ENCODE results near the gene SLC25A25. TPM values are rescaled to one million over a fixed set of nuclear protein-coding genes. Genes with fewer than 3 reads are reported as not detected.

Gene SLC25A25
- total RNA-seq, 4 donors from 2014 or later = 23.4 to 29.7 (median 27.2) TPM

DNA sequence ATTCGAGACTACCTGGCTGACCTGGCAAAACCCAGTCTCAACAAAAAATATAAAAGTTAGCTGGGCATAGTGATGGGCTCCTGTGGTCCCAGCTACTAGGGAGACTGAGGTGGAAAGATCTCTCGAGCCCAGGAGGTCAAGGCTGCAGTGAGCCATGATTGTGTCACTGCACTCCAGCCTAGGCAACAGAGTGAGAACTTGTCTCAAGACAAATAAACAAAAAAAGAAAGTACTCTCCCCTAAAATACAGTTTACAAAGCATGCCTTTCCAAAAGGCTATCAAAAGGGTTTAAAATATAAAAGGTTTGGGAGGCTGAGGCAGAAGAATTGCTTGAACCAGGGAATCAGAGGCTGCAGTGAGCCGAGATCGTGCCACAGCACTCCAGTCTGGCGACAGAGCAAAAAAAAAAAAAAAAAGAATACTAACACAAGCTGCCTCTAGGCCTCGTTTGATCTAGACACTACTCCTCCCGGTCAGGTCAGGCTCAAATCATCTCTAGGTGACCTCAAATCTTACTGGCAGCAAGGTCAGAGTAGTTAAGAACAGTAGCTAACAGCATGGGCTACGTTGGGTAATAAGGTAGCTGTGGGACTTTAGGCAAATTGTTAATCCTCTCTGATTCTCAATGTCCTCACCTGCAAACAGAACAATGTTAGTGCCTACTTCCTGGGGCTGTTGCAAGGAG lies 10.2 kb upstream of the SLC25A25 start:
- WGBS, 2 donors = 72 to 75% methylated on average over 8 of the region's 8 CpGs
- Histone ChIP-seq H3K9me3 (no peaks in the 10 kb centered on the region), H3K4me1 (peaks cover 0 to 58% (median 32%) of the 10 kb centered on the region in 4 donors), H3K36me3 (peaks cover 0 to 17% (median 0%) of the 10 kb centered on the region in 3 donors), H3K4me3 (no peak overlapping the region), H3K27ac (peak overlapping the region; percentile 80 to 97 (median 90)), H3K27me3 (no peaks in the 10 kb centered on the region)
- DNase-seq (ENCODE audit: low spot score in 2 of 2) = no peak
- TF ChIP-seq, protein P1, sequence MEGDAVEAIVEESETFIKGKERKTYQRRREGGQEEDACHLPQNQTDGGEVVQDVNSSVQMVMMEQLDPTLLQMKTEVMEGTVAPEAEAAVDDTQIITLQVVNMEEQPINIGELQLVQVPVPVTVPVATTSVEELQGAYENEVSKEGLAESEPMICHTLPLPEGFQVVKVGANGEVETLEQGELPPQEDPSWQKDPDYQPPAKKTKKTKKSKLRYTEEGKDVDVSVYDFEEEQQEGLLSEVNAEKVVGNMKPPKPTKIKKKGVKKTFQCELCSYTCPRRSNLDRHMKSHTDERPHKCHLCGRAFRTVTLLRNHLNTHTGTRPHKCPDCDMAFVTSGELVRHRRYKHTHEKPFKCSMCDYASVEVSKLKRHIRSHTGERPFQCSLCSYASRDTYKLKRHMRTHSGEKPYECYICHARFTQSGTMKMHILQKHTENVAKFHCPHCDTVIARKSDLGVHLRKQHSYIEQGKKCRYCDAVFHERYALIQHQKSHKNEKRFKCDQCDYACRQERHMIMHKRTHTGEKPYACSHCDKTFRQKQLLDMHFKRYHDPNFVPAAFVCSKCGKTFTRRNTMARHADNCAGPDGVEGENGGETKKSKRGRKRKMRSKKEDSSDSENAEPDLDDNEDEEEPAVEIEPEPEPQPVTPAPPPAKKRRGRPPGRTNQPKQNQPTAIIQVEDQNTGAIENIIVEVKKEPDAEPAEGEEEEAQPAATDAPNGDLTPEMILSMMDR (IDR thresholded peaks at IDR 0.05) = no peak
- TF ChIP-seq EP300 (IDR thresholded peaks at IDR 0.05) = no peak
- no peak for TF ChIP-seq POLR2A (IDR thresholded peaks at IDR 0.05)

- Histone ChIP-seq H3K27ac (peak overlapping the region in 2 of 4 donors; percentile 33 to 37), H3K4me1 (peaks cover 0 to 57% (median 33%) of the 10 kb centered on the region in 4 donors), H3K9me3 (no peaks in the 10 kb centered on the region), H3K4me3 (no peak overlapping the region), H3K27me3 (no peaks in the 10 kb centered on the region), H3K36me3 (peaks cover 0 to 27% (median 0%) of the 10 kb centered on the region in 3 donors)
- TF ChIP-seq EP300 (IDR thresholded peaks at IDR 0.05) (no peak), POLR2A (IDR thresholded peaks at IDR 0.05) (no peak)
- TF ChIP-seq, protein P1 (IDR thresholded peaks at IDR 0.05) = no peak
- no peak for DNase-seq (ENCODE audit: low spot score in 2 of 2)
- WGBS, 2 donors = 87 to 99% methylated on average over 6 of the region's 6 CpGs
Observed at GRCh38 chr9:128059365-128059983, 8.6 kb upstream of the SLC25A25 start.

DNA sequence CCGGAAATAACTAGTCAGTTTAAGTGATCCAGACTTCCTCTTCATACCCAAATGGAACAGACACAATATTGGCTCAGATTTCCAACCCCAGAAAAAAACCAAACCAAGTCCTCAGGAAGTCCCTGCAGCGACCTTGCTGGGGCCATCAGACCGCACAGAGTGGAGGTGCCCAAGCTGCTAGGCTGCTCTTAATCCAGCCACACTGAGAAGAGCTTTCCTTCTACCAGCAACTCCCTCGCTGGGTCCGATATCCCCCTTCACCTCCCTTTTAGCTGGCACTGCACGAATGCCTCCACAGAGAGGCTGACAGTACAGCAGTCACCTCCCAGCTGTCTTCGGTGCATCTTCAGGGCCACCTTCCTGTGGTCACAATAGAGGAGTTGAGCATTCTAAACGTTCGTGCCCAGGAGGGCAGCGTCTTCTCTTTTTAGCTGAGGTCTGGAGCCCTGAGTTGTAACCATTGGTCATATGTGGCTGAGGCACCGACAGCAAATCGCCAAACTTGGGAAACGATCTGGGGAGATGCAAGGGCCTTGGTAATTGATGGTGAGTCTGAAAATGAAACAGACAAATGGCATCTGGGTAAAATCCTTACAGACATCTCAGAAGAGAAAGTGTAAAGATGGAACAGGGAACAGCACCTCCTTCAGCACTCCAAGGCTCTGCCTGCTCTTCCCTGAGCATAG lies 6.6 kb upstream of the SLC25A25 start:
- TF ChIP-seq, protein P1 (IDR thresholded peaks at IDR 0.05) = no peak
- TF ChIP-seq EP300 (IDR thresholded peaks at IDR 0.05) = no peak
- no peak for TF ChIP-seq POLR2A (IDR thresholded peaks at IDR 0.05)
- WGBS, 2 donors = 71% methylated on average over 13 of the region's 13 CpGs

GRCh38 chr9:128062279-128062678 lies 5.8 kb upstream of the SLC25A25 start:
- no peak for DNase-seq (ENCODE audit: low spot score in 2 of 2)
- TF ChIP-seq EP300 (IDR thresholded peaks at IDR 0.05) (no peak), POLR2A (IDR thresholded peaks at IDR 0.05) (no peak)
- TF ChIP-seq, protein P1 (IDR thresholded peaks at IDR 0.05) = no peak
- peak overlapping the region in 1 of 4 donors; percentile 52 for H3K27ac ChIP-seq
- H3K9me3 ChIP-seq = no peaks in the 10 kb centered on the region
- H3K4me3 ChIP-seq = no peak overlapping the region
- H3K27me3 ChIP-seq = no peaks in the 10 kb centered on the region
- H3K36me3 ChIP-seq = peaks cover 0 to 27% (median 0%) of the 10 kb centered on the region in 3 donors
- H3K4me1 ChIP-seq = peaks cover 0 to 54% (median 32%) of the 10 kb centered on the region in 4 donors
- WGBS, 2 donors = 63 to 64% methylated on average over 6 of the region's 6 CpGs

More for the DNA sequence above, 6.6 kb upstream of the SLC25A25 start:
- Histone ChIP-seq H3K4me3 (no peak overlapping the region), H3K27me3 (no peaks in the 10 kb centered on the region), H3K36me3 (peaks cover 0 to 27% (median 0%) of the 10 kb centered on the region in 3 donors), H3K27ac (peak overlapping the region in 2 of 4 donors; percentile 3 to 52), H3K9me3 (no peaks in the 10 kb centered on the region), H3K4me1 (peaks cover 0 to 56% (median 34%) of the 10 kb centered on the region in 4 donors)
- no peak for DNase-seq (ENCODE audit: low spot score in 2 of 2)
